ENCODE measurements around the gene PIAS2.

- TF ChIP-seq CTCF (IDR thresholded peaks at IDR 0.05; ENCODE audit: poor library complexity) (no peak), EZH2 (IDR thresholded peaks at IDR 0.05; ENCODE audit: borderline replicate concordance) (no peak), EZH2phosphoT487 (IDR thresholded peaks at IDR 0.05; ENCODE audit: low read depth, severe bottlenecking, unreplicated experiment) (no peak)
Observed at GRCh38 chr18:46958209-46958608, 40.9 kb upstream of the PIAS2 start.
